Measurements from ENCODE around the gene GSTM3.

DNA sequence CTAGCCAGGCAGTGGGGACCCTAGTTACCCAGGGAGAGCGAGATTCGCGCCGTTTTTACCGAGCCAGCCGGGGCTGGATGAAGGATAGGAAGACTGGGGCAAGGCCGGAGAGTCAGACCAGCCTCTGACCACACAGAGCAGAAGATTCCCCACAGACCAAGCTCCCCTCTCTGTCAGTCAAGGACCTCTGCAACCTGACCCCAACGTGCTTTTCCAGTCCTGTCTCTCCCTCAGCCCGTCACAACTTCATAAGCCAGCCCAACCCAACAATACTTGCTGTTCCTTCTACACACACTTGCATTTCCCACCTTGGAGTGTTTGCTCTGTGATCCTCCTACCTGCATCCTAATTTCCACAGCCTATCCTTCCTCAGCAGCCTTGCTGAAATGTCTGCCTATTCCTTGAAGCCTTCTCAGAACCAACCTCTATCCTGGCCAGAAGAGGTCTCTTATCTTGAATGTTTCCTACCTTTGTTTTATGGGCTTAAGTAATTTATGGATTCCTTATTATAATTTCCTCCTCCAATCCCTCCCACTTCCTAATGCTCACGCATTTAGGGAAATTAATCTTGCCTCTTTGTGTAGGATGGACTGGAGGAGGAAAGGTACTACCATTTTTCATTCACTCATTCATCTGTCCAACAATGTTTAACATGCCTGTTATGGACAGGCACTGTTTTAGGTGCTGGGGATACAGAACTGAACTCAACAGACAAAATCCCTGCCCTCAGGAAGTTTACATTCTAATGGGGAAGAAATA is at the start of gene GSTM3:
- TF ChIP-seq, protein P1, sequence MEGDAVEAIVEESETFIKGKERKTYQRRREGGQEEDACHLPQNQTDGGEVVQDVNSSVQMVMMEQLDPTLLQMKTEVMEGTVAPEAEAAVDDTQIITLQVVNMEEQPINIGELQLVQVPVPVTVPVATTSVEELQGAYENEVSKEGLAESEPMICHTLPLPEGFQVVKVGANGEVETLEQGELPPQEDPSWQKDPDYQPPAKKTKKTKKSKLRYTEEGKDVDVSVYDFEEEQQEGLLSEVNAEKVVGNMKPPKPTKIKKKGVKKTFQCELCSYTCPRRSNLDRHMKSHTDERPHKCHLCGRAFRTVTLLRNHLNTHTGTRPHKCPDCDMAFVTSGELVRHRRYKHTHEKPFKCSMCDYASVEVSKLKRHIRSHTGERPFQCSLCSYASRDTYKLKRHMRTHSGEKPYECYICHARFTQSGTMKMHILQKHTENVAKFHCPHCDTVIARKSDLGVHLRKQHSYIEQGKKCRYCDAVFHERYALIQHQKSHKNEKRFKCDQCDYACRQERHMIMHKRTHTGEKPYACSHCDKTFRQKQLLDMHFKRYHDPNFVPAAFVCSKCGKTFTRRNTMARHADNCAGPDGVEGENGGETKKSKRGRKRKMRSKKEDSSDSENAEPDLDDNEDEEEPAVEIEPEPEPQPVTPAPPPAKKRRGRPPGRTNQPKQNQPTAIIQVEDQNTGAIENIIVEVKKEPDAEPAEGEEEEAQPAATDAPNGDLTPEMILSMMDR (IDR thresholded peaks at IDR 0.05; ENCODE audit: insufficient read depth, low read length, poor library complexity, severe bottlenecking), result no peak
- TF ChIP-seq EZH2phosphoT487 (conservative IDR thresholded peaks at IDR 0.05; ENCODE audit: low read length), result no peak

Measured in SU-DHL-6 (cell line).